ENCODE measurements around the gene CD48.

DNA sequence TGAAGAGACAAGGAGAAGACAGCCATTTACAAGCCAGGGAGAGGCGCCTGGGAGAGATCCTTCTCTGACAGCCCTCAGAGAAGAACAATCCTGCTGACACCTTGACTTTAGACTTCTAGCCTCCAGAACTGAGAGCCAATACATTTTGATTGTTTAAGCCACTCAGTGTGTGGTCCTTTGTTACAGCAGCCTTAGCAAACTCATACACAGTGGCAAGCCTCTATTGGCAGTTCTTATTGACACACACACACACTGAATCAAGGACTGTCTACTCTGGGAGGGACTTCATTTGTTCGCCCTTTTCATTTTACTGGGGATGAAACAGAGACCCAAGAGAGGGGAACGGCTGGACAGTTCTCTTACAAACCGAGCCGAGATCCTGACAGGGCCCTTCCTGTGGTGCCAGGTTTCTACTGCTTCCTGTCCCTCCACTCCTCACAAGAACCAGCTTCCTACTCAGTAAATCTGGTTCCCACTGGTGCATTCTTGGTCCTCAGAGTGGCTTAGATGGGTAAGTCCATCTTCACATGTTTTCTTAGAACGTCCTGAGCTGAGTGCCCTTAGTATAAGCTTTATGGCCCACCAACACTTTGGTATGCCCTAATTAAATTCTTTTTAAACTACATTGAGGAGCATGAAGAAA is 79.5 kb downstream of the CD48 start:
- TF ChIP-seq, protein P1, sequence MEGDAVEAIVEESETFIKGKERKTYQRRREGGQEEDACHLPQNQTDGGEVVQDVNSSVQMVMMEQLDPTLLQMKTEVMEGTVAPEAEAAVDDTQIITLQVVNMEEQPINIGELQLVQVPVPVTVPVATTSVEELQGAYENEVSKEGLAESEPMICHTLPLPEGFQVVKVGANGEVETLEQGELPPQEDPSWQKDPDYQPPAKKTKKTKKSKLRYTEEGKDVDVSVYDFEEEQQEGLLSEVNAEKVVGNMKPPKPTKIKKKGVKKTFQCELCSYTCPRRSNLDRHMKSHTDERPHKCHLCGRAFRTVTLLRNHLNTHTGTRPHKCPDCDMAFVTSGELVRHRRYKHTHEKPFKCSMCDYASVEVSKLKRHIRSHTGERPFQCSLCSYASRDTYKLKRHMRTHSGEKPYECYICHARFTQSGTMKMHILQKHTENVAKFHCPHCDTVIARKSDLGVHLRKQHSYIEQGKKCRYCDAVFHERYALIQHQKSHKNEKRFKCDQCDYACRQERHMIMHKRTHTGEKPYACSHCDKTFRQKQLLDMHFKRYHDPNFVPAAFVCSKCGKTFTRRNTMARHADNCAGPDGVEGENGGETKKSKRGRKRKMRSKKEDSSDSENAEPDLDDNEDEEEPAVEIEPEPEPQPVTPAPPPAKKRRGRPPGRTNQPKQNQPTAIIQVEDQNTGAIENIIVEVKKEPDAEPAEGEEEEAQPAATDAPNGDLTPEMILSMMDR (conservative IDR thresholded peaks at IDR 0.05; ENCODE audit: low read depth, low read length) = no peak
- TF ChIP-seq EZH2 (IDR thresholded peaks at IDR 0.05; ENCODE audit: borderline replicate concordance, low read depth, low read length, poor library complexity, severe bottlenecking) = no peak
